GM19452 (cell line): ENCODE results near the gene PARD3.
"Not testable (repeated sequence)": the region's sequence is repeated elsewhere in the genome, so short reads cannot be mapped to it uniquely, and the experiment has no call there.

Experiments
- ATAC-seq: cut with Tn5 transposase; IDR thresholded peaks from one replicate; pipeline ENCODE4 v1.9.1; 2021; ENCODE audit not compliant: unreplicated experiment

Gene PARD3

GRCh38 chr10:34745244-34745643, 69.9 kb downstream of the PARD3 start:
- no peak for ATAC-seq

- no peak for ATAC-seq
Observed at GRCh38 chr10:34744590-34744989, 70.5 kb downstream of the PARD3 start.

GRCh38 chr10:34743814-34744213, 71.3 kb downstream of the PARD3 start:
- ATAC-seq, result no peak

- ATAC-seq, result no peak
Observed at GRCh38 chr10:34742456-34742855, 72.6 kb downstream of the PARD3 start.

- not testable (repeated sequence) for ATAC-seq
Observed at GRCh38 chr10:34741087-34741486, 74.0 kb downstream of the PARD3 start.

- no peak for ATAC-seq
Observed at GRCh38 chr10:34740321-34740720, 74.8 kb downstream of the PARD3 start.

GRCh38 chr10:34739915-34740314, 75.2 kb downstream of the PARD3 start:
- no peak for ATAC-seq

GRCh38 chr10:34737772-34738169, 77.3 kb downstream of the PARD3 start:
- no peak for ATAC-seq

GRCh38 chr10:34736976-34737771, 77.9 kb downstream of the PARD3 start:
- ATAC-seq, result no peak

- no peak for ATAC-seq
Observed at GRCh38 chr10:34734918-34735317, 80.2 kb downstream of the PARD3 start.

- ATAC-seq, result no peak
Observed at GRCh38 chr10:34732926-34733325, 82.2 kb downstream of the PARD3 start.

- no peak for ATAC-seq
Observed at GRCh38 chr10:34731885-34732701, 83.0 kb downstream of the PARD3 start.

GRCh38 chr10:34731213-34731612, 83.9 kb downstream of the PARD3 start:
- ATAC-seq, result no peak

- no peak for ATAC-seq
Observed at GRCh38 chr10:34730726-34731125, 84.4 kb downstream of the PARD3 start.

- ATAC-seq, result no peak
Observed at GRCh38 chr10:34729619-34730018, 85.5 kb downstream of the PARD3 start.

GRCh38 chr10:34728361-34728760, 86.7 kb downstream of the PARD3 start:
- ATAC-seq, result no peak

GRCh38 chr10:34727595-34728033, 87.5 kb downstream of the PARD3 start:
- ATAC-seq, result no peak

- ATAC-seq, result no peak
Observed at GRCh38 chr10:34726862-34727261, 88.2 kb downstream of the PARD3 start.

GRCh38 chr10:34723750-34724149, 91.3 kb downstream of the PARD3 start:
- no peak for ATAC-seq

GRCh38 chr10:34722404-34722803, 92.7 kb downstream of the PARD3 start:
- ATAC-seq, result no peak

- ATAC-seq, result no peak
Observed at GRCh38 chr10:34721208-34721840, 93.8 kb downstream of the PARD3 start.

GRCh38 chr10:34719746-34720145, 95.3 kb downstream of the PARD3 start:
- no peak for ATAC-seq
